ENCODE data around the gene SCP2.

- TF ChIP-seq CTCF (IDR thresholded peaks at IDR 0.05; ENCODE audit: insufficient read depth, low read depth, low read length) (no peak), EZH2 (IDR thresholded peaks at IDR 0.05; ENCODE audit: insufficient read depth, low read length) (no peak)
These were observed 153.0 kb downstream of the SCP2 start for GRCh38 chr1:53080041-53080440.

Data from astrocyte (in vitro differentiated cells and primary cell).